Measurements from ENCODE around the gene DPF1. TPM values are rescaled to one million over a fixed set of nuclear protein-coding genes. Genes with fewer than 3 reads are reported as not detected.

The DPF1 gene
- total RNA-seq, 1 donor from 2014 or later, result 31.7 TPM

- H3K27ac Mint-ChIP-seq (ENCODE audit: unreplicated experiment), result no peak overlapping the region
- peaks cover 13% of the 10 kb centered on the region for H3K4me1 Mint-ChIP-seq
- H3K4me3 Mint-ChIP-seq, result no peak overlapping the region
- peaks cover 11% of the 10 kb centered on the region for H3K36me3 Mint-ChIP-seq (ENCODE audit: low read depth)
- peaks cover 4% of the 10 kb centered on the region for H3K27me3 Mint-ChIP-seq (ENCODE audit: low read depth)
- TF ChIP-seq CTCF (conservative IDR thresholded peaks at IDR 0.05), result no peak
- no peak for DNase-seq (ENCODE audit: low read depth, low spot score)
- H3K9me3 Mint-ChIP-seq, result no peaks in the 10 kb centered on the region
Observed at GRCh38 chr19:38216785-38217641, 7.0 kb downstream of the DPF1 start.

- Mint-ChIP-seq H3K36me3 (ENCODE audit: low read depth) (peaks cover 6% of the 10 kb centered on the region), H3K9me3 (no peaks in the 10 kb centered on the region), H3K27ac (ENCODE audit: unreplicated experiment) (no peak overlapping the region), H3K27me3 (ENCODE audit: low read depth) (peaks cover 13% of the 10 kb centered on the region), H3K4me3 (peak overlapping the region; percentile 70), H3K4me1 (peaks cover 29% of the 10 kb centered on the region)
- no peak for TF ChIP-seq CTCF (conservative IDR thresholded peaks at IDR 0.05)
- no peak for DNase-seq (ENCODE audit: low read depth, low spot score)
Observed at GRCh38 chr19:38213911-38214625, 10.0 kb downstream of the DPF1 start.

- peaks cover 13% of the 10 kb centered on the region for H3K27me3 Mint-ChIP-seq (ENCODE audit: low read depth)
- peaks cover 6% of the 10 kb centered on the region for H3K36me3 Mint-ChIP-seq (ENCODE audit: low read depth)
- no peak overlapping the region for H3K27ac Mint-ChIP-seq (ENCODE audit: unreplicated experiment)
- DNase-seq (ENCODE audit: low read depth, low spot score), result no peak
- TF ChIP-seq CTCF (conservative IDR thresholded peaks at IDR 0.05), result no peak
- no peak overlapping the region for H3K4me3 Mint-ChIP-seq
- H3K4me1 Mint-ChIP-seq, result peaks cover 29% of the 10 kb centered on the region
- H3K9me3 Mint-ChIP-seq, result no peaks in the 10 kb centered on the region
Observed at GRCh38 chr19:38213469-38213868, 10.6 kb downstream of the DPF1 start.

GRCh38 chr19:38211766-38212165 is 12.3 kb downstream of the DPF1 start:
- Mint-ChIP-seq H3K36me3 (ENCODE audit: low read depth) (peaks cover 6% of the 10 kb centered on the region), H3K27ac (ENCODE audit: unreplicated experiment) (no peak overlapping the region), H3K4me3 (no peak overlapping the region), H3K9me3 (no peaks in the 10 kb centered on the region), H3K4me1 (peaks cover 29% of the 10 kb centered on the region), H3K27me3 (ENCODE audit: low read depth) (peaks cover 13% of the 10 kb centered on the region)
- no peak for TF ChIP-seq CTCF (conservative IDR thresholded peaks at IDR 0.05)
- no peak for DNase-seq (ENCODE audit: low read depth, low spot score)

- Mint-ChIP-seq H3K27ac (ENCODE audit: unreplicated experiment) (peak overlapping the region; percentile 96), H3K4me3 (peak overlapping the region; percentile 87), H3K36me3 (ENCODE audit: low read depth) (peaks cover 6% of the 10 kb centered on the region), H3K27me3 (ENCODE audit: low read depth) (peaks cover 13% of the 10 kb centered on the region), H3K9me3 (no peaks in the 10 kb centered on the region), H3K4me1 (peaks cover 29% of the 10 kb centered on the region)
- peak; percentile 45 for TF ChIP-seq CTCF (conservative IDR thresholded peaks at IDR 0.05)
- DNase-seq (ENCODE audit: low read depth, low spot score), result no peak
Observed at GRCh38 chr19:38211151-38211591, 12.9 kb downstream of the DPF1 start.
